Measurements from ENCODE around the gene LMO7. TPM values are rescaled to one million over a fixed set of nuclear protein-coding genes. Genes with fewer than 3 reads are reported as not detected.

LMO7 gene
- total RNA-seq, 1 donor from 2014 or later = 239 TPM

GRCh38 chr13:75752826-75753225 lies 116.7 kb downstream of the LMO7 start:
- Mint-ChIP-seq H3K36me3 (ENCODE audit: unreplicated experiment) (peaks cover 28% of the 10 kb centered on the region), H3K27ac (ENCODE audit: unreplicated experiment) (peak overlapping the region; percentile 63), H3K4me3 (ENCODE audit: unreplicated experiment) (no peak overlapping the region), H3K9me3 (ENCODE audit: unreplicated experiment) (peaks cover 21% of the 10 kb centered on the region), H3K27me3 (ENCODE audit: unreplicated experiment) (no peaks in the 10 kb centered on the region), H3K4me1 (ENCODE audit: unreplicated experiment) (peaks cover 42% of the 10 kb centered on the region)
- no peak for DNase-seq (ENCODE audit: extremely low spot score, unreplicated experiment)
- TF ChIP-seq CTCF (IDR thresholded peaks at IDR 0.05) = no peak

- peaks cover 34% of the 10 kb centered on the region for H3K4me1 Mint-ChIP-seq (ENCODE audit: unreplicated experiment)
- H3K36me3 Mint-ChIP-seq (ENCODE audit: unreplicated experiment) = peaks cover 25% of the 10 kb centered on the region
- H3K9me3 Mint-ChIP-seq (ENCODE audit: unreplicated experiment) = peaks cover 25% of the 10 kb centered on the region
- no peaks in the 10 kb centered on the region for H3K27me3 Mint-ChIP-seq (ENCODE audit: unreplicated experiment)
- H3K27ac Mint-ChIP-seq (ENCODE audit: unreplicated experiment) = no peak overlapping the region
- H3K4me3 Mint-ChIP-seq (ENCODE audit: unreplicated experiment) = no peak overlapping the region
- DNase-seq (ENCODE audit: extremely low spot score, unreplicated experiment) = no peak
- TF ChIP-seq CTCF (IDR thresholded peaks at IDR 0.05) = no peak
Observed at GRCh38 chr13:75754936-75755335, 118.8 kb downstream of the LMO7 start.

GRCh38 chr13:75757336-75757735 lies 121.2 kb downstream of the LMO7 start:
- TF ChIP-seq CTCF (IDR thresholded peaks at IDR 0.05) = no peak
- no peak overlapping the region for H3K4me3 Mint-ChIP-seq (ENCODE audit: unreplicated experiment)
- H3K9me3 Mint-ChIP-seq (ENCODE audit: unreplicated experiment) = peaks cover 25% of the 10 kb centered on the region
- H3K36me3 Mint-ChIP-seq (ENCODE audit: unreplicated experiment) = peaks cover 26% of the 10 kb centered on the region
- H3K27me3 Mint-ChIP-seq (ENCODE audit: unreplicated experiment) = no peaks in the 10 kb centered on the region
- no peak overlapping the region for H3K27ac Mint-ChIP-seq (ENCODE audit: unreplicated experiment)
- peaks cover 37% of the 10 kb centered on the region for H3K4me1 Mint-ChIP-seq (ENCODE audit: unreplicated experiment)
- no peak for DNase-seq (ENCODE audit: extremely low spot score, unreplicated experiment)

GRCh38 chr13:75759531-75759930 lies 123.4 kb downstream of the LMO7 start:
- no peak for TF ChIP-seq CTCF (IDR thresholded peaks at IDR 0.05)
- Mint-ChIP-seq H3K4me3 (ENCODE audit: unreplicated experiment) (no peak overlapping the region), H3K27me3 (ENCODE audit: unreplicated experiment) (no peaks in the 10 kb centered on the region), H3K4me1 (ENCODE audit: unreplicated experiment) (peaks cover 37% of the 10 kb centered on the region), H3K27ac (ENCODE audit: unreplicated experiment) (no peak overlapping the region), H3K9me3 (ENCODE audit: unreplicated experiment) (peaks cover 10% of the 10 kb centered on the region), H3K36me3 (ENCODE audit: unreplicated experiment) (peaks cover 18% of the 10 kb centered on the region)
- DNase-seq (ENCODE audit: extremely low spot score, unreplicated experiment) = no peak

GRCh38 chr13:75760131-75761021 lies 124.2 kb downstream of the LMO7 start:
- H3K27me3 Mint-ChIP-seq (ENCODE audit: unreplicated experiment) = no peaks in the 10 kb centered on the region
- H3K27ac Mint-ChIP-seq (ENCODE audit: unreplicated experiment) = peak overlapping the region; percentile 8
- H3K4me3 Mint-ChIP-seq (ENCODE audit: unreplicated experiment) = no peak overlapping the region
- TF ChIP-seq CTCF (IDR thresholded peaks at IDR 0.05) = no peak
- no peak for DNase-seq (ENCODE audit: extremely low spot score, unreplicated experiment)
- H3K36me3 Mint-ChIP-seq (ENCODE audit: unreplicated experiment) = peaks cover 15% of the 10 kb centered on the region
- peaks cover 9% of the 10 kb centered on the region for H3K9me3 Mint-ChIP-seq (ENCODE audit: unreplicated experiment)
- peaks cover 41% of the 10 kb centered on the region for H3K4me1 Mint-ChIP-seq (ENCODE audit: unreplicated experiment)
